ACHN (cell line): ENCODE data around the gene FNDC11.

ENCODE experiments used
- DNase-seq: peaks from one replicate; pipeline ENCODE4 v3.0.0-alpha.2; 2015
- in situ Hi-C: cut with HindIII; loops from 2 replicates; pipeline ENCODE4 v1.10.0; 2017; ENCODE audit warnings: low sequenced_read_pairs, low pct_ligation_motif_present, low pct_unique_long_range_greater_than_20kb

The FNDC11 gene

DNA sequence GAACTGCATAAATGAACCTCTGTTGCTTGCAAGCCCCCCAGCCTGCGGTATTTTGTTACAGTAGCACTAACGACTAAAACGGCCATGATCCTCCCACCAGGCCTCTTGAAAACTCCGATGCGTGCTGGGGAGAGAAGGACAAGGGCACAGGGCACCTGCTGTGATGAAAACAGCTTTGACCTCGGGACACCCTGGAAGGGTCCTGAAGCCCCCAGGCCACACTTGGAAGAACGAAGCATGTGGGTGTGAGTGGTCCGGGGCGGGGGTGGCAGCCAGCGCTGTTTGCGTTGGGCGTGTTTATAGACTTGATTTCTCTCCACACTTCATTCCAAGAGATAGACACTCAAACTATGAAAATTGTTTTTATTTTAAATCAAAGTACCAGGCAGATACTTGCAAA is 33.3 kb downstream of the FNDC11 start:
- in situ Hi-C loops, result loop anchor here (25.0 kb wide), 1 partner anchor 275 kb away; the partner anchor contains the start of genes ABHD16B and TPD52L2
- DNase-seq, result no peak

DNA sequence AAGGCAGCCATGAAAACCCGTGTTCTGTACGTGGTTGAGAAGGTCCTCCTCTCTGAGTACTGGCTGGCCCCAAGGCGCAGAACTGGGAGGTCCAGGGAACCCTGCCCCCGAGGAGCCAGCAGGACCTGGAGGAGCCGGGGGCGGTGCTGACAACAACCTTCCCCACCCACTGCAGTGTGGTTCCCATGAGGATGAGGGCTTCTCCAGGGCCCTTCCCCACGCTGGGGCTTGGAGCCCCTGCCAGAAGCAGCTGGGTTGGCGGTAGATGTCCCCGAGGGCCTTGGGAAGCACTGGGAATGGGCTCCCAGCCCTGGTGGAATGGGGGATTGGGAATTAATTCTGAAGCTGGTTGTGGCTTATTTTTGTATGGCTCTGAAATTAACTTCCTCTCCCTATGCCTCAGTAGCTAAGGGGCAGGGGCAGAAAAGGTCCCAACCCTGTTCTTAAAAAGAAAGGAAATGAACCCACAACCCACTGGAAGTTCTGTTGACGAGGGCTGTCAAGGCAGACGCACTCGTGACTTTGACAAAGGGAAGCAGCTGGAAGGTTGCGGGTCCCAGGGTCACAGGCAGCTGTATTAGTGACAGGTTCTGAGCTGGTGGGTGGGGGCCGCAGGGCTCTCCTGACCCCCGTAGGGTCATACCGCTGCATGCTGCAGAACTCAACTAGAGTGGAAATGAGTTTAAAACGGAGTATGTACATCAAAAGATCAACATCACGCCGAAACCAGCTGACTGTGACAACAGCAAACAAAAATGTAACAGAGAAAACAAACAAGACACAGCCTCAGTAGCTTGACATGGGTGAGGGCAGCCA is 34.0 kb downstream of the FNDC11 start:
- no peak for DNase-seq
- in situ Hi-C loops, result loop anchor here (25.0 kb wide), 1 partner anchor 274 kb away; the partner anchor contains the start of genes ABHD16B and TPD52L2

DNA sequence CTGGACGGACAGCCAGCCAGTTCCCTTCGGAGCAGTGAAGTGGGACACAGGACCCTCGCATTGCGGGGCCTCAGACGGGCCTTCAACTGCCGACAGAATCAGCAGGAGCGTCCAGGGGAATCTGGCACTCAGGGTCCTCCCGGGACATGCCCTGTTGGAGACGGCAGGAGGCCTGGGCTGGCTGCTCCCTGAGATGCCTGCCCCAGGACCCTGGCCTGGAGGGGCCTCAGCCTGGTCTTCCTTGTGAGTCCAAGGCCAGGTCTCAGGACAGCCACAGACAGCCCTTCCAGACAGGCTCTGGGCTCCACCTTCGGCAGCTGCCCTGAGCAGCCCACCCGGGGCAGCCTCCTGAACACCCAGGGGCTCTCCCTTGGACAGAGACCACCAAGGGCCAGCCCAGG is 34.7 kb downstream of the FNDC11 start:
- in situ Hi-C loops, result loop anchor here (25.0 kb wide), 1 partner anchor 274 kb away; the partner anchor contains the start of genes ABHD16B and TPD52L2
- DNase-seq, result no peak

DNA sequence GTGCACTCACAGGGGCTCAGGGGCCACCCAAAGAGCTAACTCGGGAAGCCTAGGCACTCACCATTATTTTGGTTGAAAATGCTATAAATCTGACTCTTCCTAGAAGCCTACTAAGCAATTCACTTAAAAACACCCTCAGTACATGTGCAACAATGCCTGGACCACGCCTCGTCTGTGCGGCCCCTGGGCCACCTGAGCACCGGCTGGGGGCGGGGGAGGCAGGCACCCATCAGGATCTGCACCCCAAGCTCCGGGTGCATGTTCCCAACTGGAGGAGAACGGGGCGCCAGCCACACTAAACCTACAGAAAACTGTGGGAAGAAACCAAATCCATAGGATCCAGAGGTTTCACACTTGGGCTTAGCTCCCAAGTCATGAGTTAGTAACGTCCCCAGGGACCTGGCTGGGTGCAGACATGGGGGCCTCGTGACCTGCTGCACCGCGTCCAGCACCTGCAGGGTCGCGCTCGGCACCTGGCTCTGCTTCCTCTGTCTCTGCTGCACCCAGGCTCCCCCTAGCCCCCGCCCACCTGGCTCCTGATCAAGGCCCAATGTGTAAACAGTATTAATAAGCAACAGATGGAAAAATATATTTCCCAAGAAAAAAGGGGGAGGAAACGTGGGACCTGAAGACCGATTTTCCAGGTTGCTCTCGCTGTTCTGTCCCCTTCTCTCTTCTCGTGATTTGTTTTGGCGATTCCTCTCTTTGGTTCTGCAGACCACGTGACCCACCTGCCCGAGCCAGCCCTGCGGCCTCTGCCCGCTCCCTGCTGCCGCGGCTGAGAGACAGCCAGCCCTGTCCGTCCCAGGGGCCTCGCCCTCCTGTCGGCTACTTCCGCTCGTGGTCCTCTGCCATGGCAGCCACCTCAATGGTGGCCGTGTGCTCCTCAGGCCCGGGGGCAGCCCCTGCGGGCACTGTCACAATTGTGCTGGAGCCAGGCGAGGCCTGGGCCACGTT is 35.6 kb downstream of the FNDC11 start:
- DNase-seq, result no peak
- in situ Hi-C loops, result loop anchor here (25.0 kb wide), 1 partner anchor 273 kb away; the partner anchor contains the start of genes ABHD16B and TPD52L2

GRCh38 chr20:63590218-63591146 is 36.5 kb downstream of the FNDC11 start:
- in situ Hi-C loops, result loop anchor here (25.0 kb wide), 1 partner anchor 272 kb away; the partner anchor contains the start of genes ABHD16B and TPD52L2
- DNase-seq, result no peak

- DNase-seq, result no peak
These were observed 37.2 kb downstream of the FNDC11 start for GRCh38 chr20:63591147-63591533.

GRCh38 chr20:63591786-63592355 is 37.9 kb downstream of the FNDC11 start:
- in situ Hi-C loops, result loop anchor here (25.0 kb wide), 1 partner anchor 270 kb away; the partner anchor contains the start of genes ABHD16B and TPD52L2
- no peak for DNase-seq

More at GRCh38 chr20:63591147-63591533, 37.2 kb downstream of the FNDC11 start:
- in situ Hi-C loops, result loop anchor here (25.0 kb wide), 1 partner anchor 271 kb away; the partner anchor contains the start of genes ABHD16B and TPD52L2

DNA sequence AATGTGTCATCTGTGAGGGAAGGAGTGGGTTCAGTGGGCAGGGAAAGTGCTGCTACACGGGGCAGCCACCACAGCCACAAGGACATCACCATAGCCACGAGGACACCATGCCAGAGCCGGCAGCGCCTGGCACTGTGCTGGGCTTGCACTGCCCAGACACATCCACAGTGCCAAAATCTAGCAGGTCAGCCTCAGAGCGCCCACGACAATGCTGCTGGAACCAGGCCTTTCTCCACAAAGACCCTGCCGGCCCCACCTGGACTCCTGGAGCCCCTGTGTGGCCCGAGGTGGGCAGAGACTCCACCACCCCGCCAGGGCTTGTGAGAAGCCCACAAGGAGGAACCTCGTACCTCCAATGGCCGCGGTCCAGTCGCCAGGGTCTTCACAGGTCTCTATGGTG is 38.7 kb downstream of the FNDC11 start:
- in situ Hi-C loops, result loop anchor here (25.0 kb wide), 1 partner anchor 270 kb away; the partner anchor contains the start of genes ABHD16B and TPD52L2
- no peak for DNase-seq

- in situ Hi-C loops, result loop anchor here (25.0 kb wide), 1 partner anchor 268 kb away; the partner anchor contains the start of genes ABHD16B and TPD52L2
- no peak for DNase-seq
These were observed 40.1 kb downstream of the FNDC11 start for GRCh38 chr20:63594043-63594561.

DNA sequence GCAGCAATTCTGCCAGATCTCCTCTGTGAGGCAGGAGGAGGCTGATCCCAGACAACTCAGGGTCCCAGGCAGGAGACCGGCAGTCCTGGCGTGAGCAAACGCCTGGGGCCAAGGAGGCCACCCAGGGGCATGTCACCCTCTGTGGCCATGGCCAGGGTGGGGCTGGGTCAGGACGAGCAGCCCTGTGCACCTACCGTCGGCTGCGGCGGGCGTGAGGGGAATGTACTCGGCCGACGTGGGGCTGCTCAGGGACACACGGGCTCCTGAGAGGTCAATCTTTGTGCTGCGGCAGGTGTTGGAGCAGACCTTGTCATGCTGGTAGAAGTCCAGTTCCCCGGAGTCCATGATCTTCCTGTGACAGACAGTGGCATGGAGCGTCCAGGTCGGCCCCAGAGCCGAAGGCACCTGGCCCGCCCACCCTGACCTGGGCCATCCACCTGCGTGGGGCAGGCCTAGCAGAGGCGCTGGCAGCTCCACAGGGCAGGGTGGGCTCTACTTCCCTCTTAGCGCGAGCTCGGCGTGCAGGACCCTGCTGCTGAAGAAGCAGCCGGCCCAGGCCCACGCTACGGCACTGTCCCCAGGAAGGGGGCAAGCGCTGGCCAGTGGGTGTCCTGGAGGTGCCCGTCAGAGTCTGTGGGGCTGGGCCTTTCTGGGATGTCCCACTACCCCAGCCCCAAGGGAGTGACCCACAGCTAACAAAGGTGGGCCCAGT is 41.6 kb downstream of the FNDC11 start:
- in situ Hi-C loops, result loop anchor here (25.0 kb wide), 1 partner anchor 267 kb away; the partner anchor contains the start of genes ABHD16B and TPD52L2
- no peak for DNase-seq

DNA sequence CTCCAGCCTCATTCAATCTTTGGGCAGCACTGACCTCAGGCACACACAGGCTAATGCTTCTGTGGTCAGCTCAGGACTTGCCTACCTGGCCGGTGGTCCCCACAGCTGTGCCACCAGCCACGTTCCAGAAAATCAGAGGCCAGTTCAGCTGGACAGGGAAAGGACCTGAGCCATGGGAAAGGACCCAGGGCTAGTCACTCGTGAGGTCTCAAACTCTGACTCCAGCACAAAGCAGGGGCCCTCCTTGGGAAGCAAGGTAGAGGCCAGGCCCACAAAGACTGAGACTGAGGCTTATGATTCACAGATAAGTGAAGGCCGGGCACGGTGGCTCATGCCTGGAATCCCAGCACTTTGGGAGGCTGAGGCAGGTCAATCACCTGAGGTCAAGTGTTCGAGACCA is 42.5 kb downstream of the FNDC11 start:
- no peak for DNase-seq
- in situ Hi-C loops, result loop anchor here (25.0 kb wide), 1 partner anchor 266 kb away; the partner anchor contains the start of genes ABHD16B and TPD52L2

- in situ Hi-C loops, result loop anchor here (25.0 kb wide), 1 partner anchor 264 kb away; the partner anchor contains the start of genes ABHD16B and TPD52L2
- no peak for DNase-seq
These were observed 43.9 kb downstream of the FNDC11 start for GRCh38 chr20:63597651-63598478.

DNA sequence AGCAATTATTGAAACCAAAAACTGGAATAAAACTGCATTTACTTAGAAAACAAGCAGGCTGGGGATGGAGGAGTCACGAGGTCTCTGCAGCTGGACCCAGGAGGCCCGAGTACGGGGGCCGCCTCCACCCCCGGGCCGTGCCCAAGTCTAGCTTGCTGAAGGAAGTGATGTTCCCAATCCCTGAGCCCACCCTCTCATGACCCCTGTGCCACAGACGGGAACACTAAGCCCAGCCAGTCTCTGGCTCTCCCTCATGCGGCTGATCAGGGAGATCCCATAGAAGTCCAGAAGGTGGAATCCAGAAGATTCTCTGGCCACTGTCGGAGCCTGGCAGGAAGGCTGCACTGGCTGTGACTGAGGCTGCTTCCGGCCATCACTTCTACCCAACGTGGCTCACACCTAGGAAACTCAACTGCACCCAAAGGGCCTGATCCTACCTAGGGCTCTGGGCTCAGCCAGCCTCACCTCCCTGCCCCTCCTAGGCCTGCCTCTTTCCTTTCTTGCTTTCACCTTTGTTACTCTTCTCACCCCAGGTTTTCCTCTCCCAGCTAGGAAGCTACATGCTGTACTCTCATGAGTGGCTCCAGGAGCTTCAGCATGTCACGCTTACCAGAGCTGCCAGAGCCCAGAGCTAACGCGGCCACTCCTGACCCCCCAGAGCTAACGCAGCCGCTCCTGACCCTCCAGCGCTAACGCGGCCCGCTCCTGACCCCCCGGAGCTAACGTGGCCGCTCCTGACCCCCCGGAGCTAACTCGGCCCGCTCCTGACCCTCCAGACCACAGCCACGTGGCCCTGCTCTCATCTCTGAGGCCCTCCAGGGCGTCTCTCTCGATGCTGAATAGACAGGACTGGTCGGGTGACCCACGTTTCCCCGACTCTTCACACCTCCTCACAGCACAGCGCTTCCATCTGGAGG is 44.8 kb downstream of the FNDC11 start:
- no peak for DNase-seq

DNA sequence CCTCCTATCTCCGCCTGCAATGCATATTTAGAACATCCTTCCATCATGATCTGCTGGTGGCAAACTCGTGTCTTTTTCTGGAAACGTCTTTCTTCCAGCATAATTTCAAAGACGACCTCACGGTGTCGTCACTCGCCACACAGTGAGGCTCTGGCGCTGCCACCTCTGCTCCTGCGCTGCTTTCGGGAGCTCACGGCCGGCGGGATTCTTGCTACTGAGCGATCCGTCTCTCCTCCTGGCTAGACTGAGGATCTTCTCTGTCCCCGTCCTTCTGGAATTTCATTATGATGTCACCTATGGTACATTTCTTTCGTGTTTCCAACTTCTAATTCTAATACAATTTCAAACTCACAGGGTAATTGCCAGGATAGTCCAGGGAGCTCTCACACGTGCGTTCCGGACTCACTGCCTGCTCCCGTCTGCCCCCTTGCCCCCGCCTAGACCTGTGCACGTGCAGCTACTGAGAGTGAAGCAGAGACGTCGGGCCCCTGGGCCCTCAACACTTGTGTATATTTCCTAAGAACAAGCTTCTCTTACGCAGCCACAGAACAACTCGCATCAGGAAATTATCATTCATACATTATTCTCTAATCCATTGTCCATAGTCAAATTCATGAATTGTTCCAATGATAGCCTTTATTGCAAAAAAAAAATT is 45.6 kb downstream of the FNDC11 start:
- DNase-seq, result no peak
- in situ Hi-C loops, result loop anchor here (25.0 kb wide), 1 partner anchor 263 kb away; the partner anchor contains the start of genes ABHD16B and TPD52L2

More for the DNA sequence above, 44.8 kb downstream of the FNDC11 start:
- in situ Hi-C loops, result loop anchor here (25.0 kb wide), 1 partner anchor 264 kb away; the partner anchor contains the start of genes ABHD16B and TPD52L2
